HCT116 (cell line): ENCODE results near the gene SPRED2. TPM values are rescaled to one million over a fixed set of nuclear protein-coding genes. Genes with fewer than 3 reads are reported as not detected.
A peak's percentile ranks its signal among the peaks of the same experiment; 100 is the strongest.

Experiments
- ATAC-seq: fragments of 200-7000 bp; cut with Tn5 transposase; 2 replicates; pipeline ENCODE4 v1.9.1; 2020; ENCODE audit warnings: mild to moderate bottlenecking, moderate library complexity
- BruUV-seq: library from RNA; stranded (reverse); fragments of 400-500 nt; replicated peaks from 2 replicates; lab custom pipeline; 2021; lab: Mats Ljungman, UMichigan
- CTCF ChIA-PET: fragments of 300-600 bp; sonication (Branson Sonifier 250); formaldehyde crosslinking; loops from one replicate; lab custom pipeline; 2021; ENCODE audit warnings: antibody characterized with exemption; lab: Charles Lee
- POLR2A ChIA-PET: fragments of 300-600, 350-600 bp; sonication (Branson Sonifier 250); formaldehyde crosslinking; loops from one replicate; lab custom pipeline; 2021; ENCODE audit warnings: antibody characterized with exemption; lab: Charles Lee
- RAD21 ChIA-PET, 2 experiments: fragments of 300-600 bp; sonication (Branson Sonifier 250); formaldehyde crosslinking; loops; one replicate each; lab custom pipeline; 2023; ENCODE audit warnings: low total read pairs in 2 of 2; ENCODE audit not compliant: uncharacterized antibody in 2 of 2, unreplicated experiment in 2 of 2, low non-redundant PET in 1 of 2; lab: Charles Lee
- DNase-seq: peaks from one replicate; pipeline ENCODE4 v3.0.0-alpha.2; 2010; ENCODE audit warnings: low read depth, low spot score
- H2AFZ ChIP-seq: fragments of 200-600 bp; shearing (Covaris generic), sonication (generic); 2 replicates; pipeline ENCODE4 v1.6.1; 2017; ENCODE audit warnings: low read depth, mixed run types, mixed read lengths, antibody characterized with exemption, low read length; ENCODE audit not compliant: poor library complexity, severe bottlenecking
- H3K27ac ChIP-seq: 2 replicates; pipeline ENCODE4 v1.5.1; 2012; ENCODE audit warnings: low read depth, low read length
- H3K27me3 ChIP-seq: fragments of 200-600 bp; sonication (generic); 2 replicates; pipeline ENCODE4 v1.6.1; 2016; ENCODE audit warnings: mixed run types, low read length, mixed read lengths; ENCODE audit not compliant: insufficient read depth
- H3K36me3 ChIP-seq, 2 experiments: fragments of 200-500 bp in 1 of 2; fragments of 200-600 bp in 1 of 2; sonication (Bioruptor generic) in 1 of 2; sonication (generic) in 1 of 2; 2 replicates each; pipeline versions ENCODE4 v1.5.1 to v1.6.1; 2014 to 2016; ENCODE audit warnings: low read length in 2 of 2, inconsistent platforms in 1 of 2, mixed read lengths in 1 of 2, mixed run types in 1 of 2; ENCODE audit not compliant: insufficient read depth in 2 of 2, control insufficient read depth in 1 of 2
- H3K4me1 ChIP-seq, 2 experiments: fragments of 200-600 bp in 1 of 2; sonication (generic) in 1 of 2; 2 replicates each; pipeline versions ENCODE4 v1.5.1 to v1.6.1; 2012 to 2017; ENCODE audit warnings: low read length in 2 of 2, inconsistent platforms in 1 of 2, mild to moderate bottlenecking in 1 of 2, mixed read lengths in 1 of 2, mixed run types in 1 of 2, moderate library complexity in 1 of 2; ENCODE audit not compliant: insufficient read depth in 2 of 2, control insufficient read depth in 1 of 2
- H3K4me2 ChIP-seq: fragments of 200-600 bp; sonication (generic); 2 replicates; pipeline ENCODE4 v1.6.1; 2017; ENCODE audit warnings: mixed run types, low read length, mixed read lengths
- H3K4me3 ChIP-seq, 2 experiments: fragments of 200-600 bp in 1 of 2; sonication (generic) in 1 of 2; replicated peaks in 1 of 2; 2 replicates each; pipeline ENCODE4 v1.5.1; 2011 to 2016; ENCODE audit warnings: low read length in 2 of 2, control low read depth in 1 of 2, low read depth in 1 of 2, mild to moderate bottlenecking in 1 of 2, mixed read lengths in 1 of 2, mixed run types in 1 of 2
- H3K79me2 ChIP-seq: fragments of 200-600 bp; sonication (generic); 2 replicates; pipeline ENCODE4 v1.6.1; 2017; ENCODE audit warnings: mild to moderate bottlenecking, mixed run types, low read length, moderate library complexity, mixed read lengths; ENCODE audit not compliant: insufficient read depth
- H3K9ac ChIP-seq: fragments of 200-600 bp; sonication (generic); 2 replicates; pipeline ENCODE4 v1.6.1; 2016; ENCODE audit warnings: low read length, mixed read lengths
- H3K9me2 ChIP-seq: fragments of 200-600 bp; sonication (generic), shearing (Covaris generic); 2 replicates; pipeline ENCODE4 v1.6.1; 2017; ENCODE audit warnings: mixed run types, mild to moderate bottlenecking, moderate library complexity; ENCODE audit not compliant: insufficient read depth
- H3K9me3 ChIP-seq, 2 experiments: fragments of 200-500 bp in 1 of 2; fragments of 200-600 bp in 1 of 2; sonication (Bioruptor generic) in 1 of 2; sonication (generic) in 1 of 2; 2 replicates each; pipeline ENCODE4 v1.6.1; 2014 to 2017; ENCODE audit warnings: low read length in 2 of 2, mixed read lengths in 2 of 2, inconsistent platforms in 1 of 2, low read depth in 1 of 2, mild to moderate bottlenecking in 1 of 2, mixed run types in 1 of 2, moderate library complexity in 1 of 2; ENCODE audit not compliant: control insufficient read depth in 1 of 2, insufficient read depth in 1 of 2
- H4K20me1 ChIP-seq: fragments of 200-600 bp; sonication (generic), shearing (Covaris generic); 2 replicates; pipeline ENCODE4 v1.6.1; 2017; ENCODE audit warnings: mixed run types, mild to moderate bottlenecking, moderate library complexity; ENCODE audit not compliant: insufficient read depth
- CBX3 ChIP-seq: IDR thresholded peaks from 2 replicates; pipeline ENCODE4 v1.6.1; 2012; ENCODE audit warnings: low read depth
- CEBPB ChIP-seq: IDR thresholded peaks from 2 replicates; pipeline ENCODE4 v1.6.1; 2012; ENCODE audit warnings: low read depth
- EGR1 ChIP-seq: IDR thresholded peaks from 2 replicates; pipeline ENCODE4 v1.6.1; 2012; ENCODE audit warnings: low read depth
- EZH2phosphoT487 ChIP-seq: fragments of 200-600 bp; IDR thresholded peaks from 2 replicates; pipeline ENCODE4 v1.6.1; 2018; ENCODE audit warnings: antibody characterized with exemption, borderline replicate concordance
- SP1 ChIP-seq: IDR thresholded peaks from 2 replicates; pipeline ENCODE4 v1.6.1; 2012; ENCODE audit warnings: low read depth
- ZFX ChIP-seq: fragments of 450-650 bp; IDR thresholded peaks from 2 replicates; pipeline ENCODE4 v1.6.1; 2017
- ZNF274 ChIP-seq: fragments of 200-500 bp; sonication (Bioruptor generic); IDR thresholded peaks from 2 replicates; pipeline ENCODE4 v1.6.1; 2014; ENCODE audit warnings: mild to moderate bottlenecking, low read depth, low read length, inconsistent platforms
- intact Hi-C: fragments of 100-400 bp; cut with micrococcal nuclease; formaldehyde crosslinking; loops from 2 replicates; pipeline ENCODE4 v1.10.0; 2022
- total RNA-seq: library from RNA; stranded (reverse); gene quantifications from one replicate; pipeline ENCODE4 v1.2.1, GENCODE V29; 2021; ENCODE audit not compliant: unreplicated experiment
- TF ChIP-seq, protein P1 (sequence below): IDR thresholded peaks from 2 replicates; pipeline ENCODE4 v1.6.1; 2011; ENCODE audit warnings: mild to moderate bottlenecking, low read length, moderate library complexity; ENCODE audit not compliant: insufficient replicate concordance; ENCODE audit errors: extremely low read depth
- TF ChIP-seq, protein P2 (sequence below), 3 experiments: fragments of 200-600 bp in 1 of 3; sonication (generic) in 1 of 3; IDR thresholded peaks in 2 of 3; conservative IDR thresholded peaks in 1 of 3; 2 replicates each; pipeline ENCODE4 v1.5.1; 2012 to 2017; ENCODE audit warnings: low read depth in 2 of 3, low read length in 2 of 3, antibody characterized with exemption in 1 of 3, borderline replicate concordance in 1 of 3, control low read depth in 1 of 3, mild to moderate bottlenecking in 1 of 3, mixed read lengths in 1 of 3, mixed run types in 1 of 3, moderate library complexity in 1 of 3; ENCODE audit not compliant: insufficient read depth in 1 of 3

SPRED2 gene
- total RNA-seq, 1 experiment from 2014 or later = 62.6 TPM

DNA sequence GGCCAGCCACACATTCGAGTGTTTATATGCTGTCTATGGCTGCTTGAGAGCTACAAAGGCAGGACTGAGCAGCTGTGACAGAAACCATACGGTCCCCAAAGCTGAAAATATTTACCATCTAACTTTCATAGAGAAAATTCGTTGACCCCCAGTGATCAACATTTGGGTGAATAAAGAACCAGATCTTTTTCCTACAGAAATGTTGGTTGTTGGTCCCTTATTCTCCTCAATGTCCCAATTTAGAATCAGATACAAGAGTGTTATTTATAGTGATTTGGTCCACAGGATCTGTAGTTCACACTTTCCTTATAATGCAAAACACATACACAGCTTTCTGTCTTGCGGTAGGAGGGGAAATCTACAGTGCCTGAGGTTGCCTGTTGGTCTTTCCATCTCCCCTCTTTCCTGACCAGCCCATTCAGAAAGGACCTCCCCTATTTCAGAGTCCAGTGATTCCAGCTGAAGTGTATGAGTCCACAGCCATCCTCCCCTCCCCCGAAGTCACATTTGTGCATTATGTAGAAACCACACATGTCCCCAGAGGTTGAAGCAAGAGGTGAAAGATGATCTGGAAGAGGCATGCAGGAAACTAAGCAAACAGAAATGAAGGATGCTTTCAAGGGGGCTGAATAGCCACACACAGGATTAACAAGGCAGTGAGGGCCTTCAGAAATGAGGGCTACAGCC, 61.9 kb downstream of the SPRED2 start:
- TF ChIP-seq EGR1 = no peak
- TF ChIP-seq EZH2phosphoT487 = no peak
- TF ChIP-seq CEBPB = no peak
- TF ChIP-seq, protein P1, sequence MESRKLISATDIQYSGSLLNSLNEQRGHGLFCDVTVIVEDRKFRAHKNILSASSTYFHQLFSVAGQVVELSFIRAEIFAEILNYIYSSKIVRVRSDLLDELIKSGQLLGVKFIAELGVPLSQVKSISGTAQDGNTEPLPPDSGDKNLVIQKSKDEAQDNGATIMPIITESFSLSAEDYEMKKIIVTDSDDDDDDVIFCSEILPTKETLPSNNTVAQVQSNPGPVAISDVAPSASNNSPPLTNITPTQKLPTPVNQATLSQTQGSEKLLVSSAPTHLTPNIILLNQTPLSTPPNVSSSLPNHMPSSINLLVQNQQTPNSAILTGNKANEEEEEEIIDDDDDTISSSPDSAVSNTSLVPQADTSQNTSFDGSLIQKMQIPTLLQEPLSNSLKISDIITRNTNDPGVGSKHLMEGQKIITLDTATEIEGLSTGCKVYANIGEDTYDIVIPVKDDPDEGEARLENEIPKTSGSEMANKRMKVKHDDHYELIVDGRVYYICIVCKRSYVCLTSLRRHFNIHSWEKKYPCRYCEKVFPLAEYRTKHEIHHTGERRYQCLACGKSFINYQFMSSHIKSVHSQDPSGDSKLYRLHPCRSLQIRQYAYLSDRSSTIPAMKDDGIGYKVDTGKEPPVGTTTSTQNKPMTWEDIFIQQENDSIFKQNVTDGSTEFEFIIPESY = no peak
- TF ChIP-seq SP1 = no peak
- TF ChIP-seq, protein P2, sequence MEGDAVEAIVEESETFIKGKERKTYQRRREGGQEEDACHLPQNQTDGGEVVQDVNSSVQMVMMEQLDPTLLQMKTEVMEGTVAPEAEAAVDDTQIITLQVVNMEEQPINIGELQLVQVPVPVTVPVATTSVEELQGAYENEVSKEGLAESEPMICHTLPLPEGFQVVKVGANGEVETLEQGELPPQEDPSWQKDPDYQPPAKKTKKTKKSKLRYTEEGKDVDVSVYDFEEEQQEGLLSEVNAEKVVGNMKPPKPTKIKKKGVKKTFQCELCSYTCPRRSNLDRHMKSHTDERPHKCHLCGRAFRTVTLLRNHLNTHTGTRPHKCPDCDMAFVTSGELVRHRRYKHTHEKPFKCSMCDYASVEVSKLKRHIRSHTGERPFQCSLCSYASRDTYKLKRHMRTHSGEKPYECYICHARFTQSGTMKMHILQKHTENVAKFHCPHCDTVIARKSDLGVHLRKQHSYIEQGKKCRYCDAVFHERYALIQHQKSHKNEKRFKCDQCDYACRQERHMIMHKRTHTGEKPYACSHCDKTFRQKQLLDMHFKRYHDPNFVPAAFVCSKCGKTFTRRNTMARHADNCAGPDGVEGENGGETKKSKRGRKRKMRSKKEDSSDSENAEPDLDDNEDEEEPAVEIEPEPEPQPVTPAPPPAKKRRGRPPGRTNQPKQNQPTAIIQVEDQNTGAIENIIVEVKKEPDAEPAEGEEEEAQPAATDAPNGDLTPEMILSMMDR (IDR thresholded peaks at IDR 0.05 in 2 of 3, conservative IDR thresholded peaks at IDR 0.05 in 1 of 3; ENCODE audit: borderline replicate concordance in 1 of 3, insufficient read depth in 1 of 3, low read depth in 2 of 3, low read length in 2 of 3) = no peak
- no peak for TF ChIP-seq ZNF274
- no peak for TF ChIP-seq ZFX
- no peak for TF ChIP-seq CBX3
- Histone ChIP-seq H3K27ac (no peak overlapping the region), H3K9me2 (no peaks in the 10 kb centered on the region), H3K79me2 (peaks cover 90% of the 10 kb centered on the region), H3K27me3 (no peaks in the 10 kb centered on the region), H3K4me1 (peaks cover 44 to 52% of the 10 kb centered on the region in 2 experiments), H3K9me3 (no peaks in the 10 kb centered on the region), H3K4me3 (no peak overlapping the region), H4K20me1 (peaks cover 13% of the 10 kb centered on the region; the same call in 1 of the 2 replicates), H3K9ac (no peak overlapping the region), H2AFZ (no peak overlapping the region), H3K4me2 (peak overlapping the region; percentile 12; the same call in 1 of the 2 replicates), H3K36me3 (no peaks in the 10 kb centered on the region)
- CTCF ChIA-PET = interaction anchor here (0.9 kb wide), 2 partner anchors 13 to 16 kb away, joined by 3 read pairs; no protein-coding TSS in a partner anchor
- ATAC-seq (no peak), DNase-seq (no peak)
- intact Hi-C loops = no loop called here
- no TSS peak for BruUV-seq
- POLR2A ChIA-PET = no interaction called here
- RAD21 ChIA-PET = no interaction called here
